Measurements from ENCODE around the gene CDK15. TPM values are rescaled to one million over a fixed set of nuclear protein-coding genes. Genes with fewer than 3 reads are reported as not detected.
"Not testable (repeated sequence)": the region's sequence is repeated elsewhere in the genome, so short reads cannot be mapped to it uniquely, and the experiment has no call there.

CDK15 gene
- total RNA-seq, 6 experiments from 2014 or later, result not detected

DNA sequence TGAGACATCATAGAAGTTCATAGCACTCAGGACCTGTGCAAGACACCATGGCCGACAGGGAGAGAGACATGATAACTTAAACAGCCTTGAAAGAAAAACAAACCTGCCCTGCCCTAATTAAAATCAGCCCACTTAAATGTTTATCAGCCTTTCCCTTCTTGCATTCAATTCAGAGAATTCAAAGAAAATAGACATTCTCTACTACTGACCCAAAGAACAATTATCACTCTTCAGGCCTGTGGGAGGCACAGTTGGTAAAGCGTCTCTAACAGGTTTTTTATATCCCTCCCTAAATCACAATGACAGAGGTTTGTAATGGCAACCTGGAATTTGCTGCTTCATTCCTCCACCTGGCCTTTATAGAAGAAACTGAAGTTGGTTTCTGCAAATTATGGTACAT is 1.7 kb downstream of the CDK15 start:
- intact Hi-C loops (cut with DNase I), result no loop called here
- no peak overlapping the region for H3K4me3 ChIP-seq
- 74% methylated on average over 2 of the region's 2 CpGs for WGBS (ENCODE audit: insufficient coverage, low coverage, low lambda C conversion rate, missing lambda C conversion rate)
- H3K9me3 ChIP-seq, result no peaks in the 10 kb centered on the region
- H3K27ac ChIP-seq, result no peak overlapping the region
- H3K4me1 ChIP-seq, result no peaks in the 10 kb centered on the region
- DNase-seq, result no peak
- H3K27me3 ChIP-seq, result no peaks in the 10 kb centered on the region
- TF ChIP-seq, protein P1, sequence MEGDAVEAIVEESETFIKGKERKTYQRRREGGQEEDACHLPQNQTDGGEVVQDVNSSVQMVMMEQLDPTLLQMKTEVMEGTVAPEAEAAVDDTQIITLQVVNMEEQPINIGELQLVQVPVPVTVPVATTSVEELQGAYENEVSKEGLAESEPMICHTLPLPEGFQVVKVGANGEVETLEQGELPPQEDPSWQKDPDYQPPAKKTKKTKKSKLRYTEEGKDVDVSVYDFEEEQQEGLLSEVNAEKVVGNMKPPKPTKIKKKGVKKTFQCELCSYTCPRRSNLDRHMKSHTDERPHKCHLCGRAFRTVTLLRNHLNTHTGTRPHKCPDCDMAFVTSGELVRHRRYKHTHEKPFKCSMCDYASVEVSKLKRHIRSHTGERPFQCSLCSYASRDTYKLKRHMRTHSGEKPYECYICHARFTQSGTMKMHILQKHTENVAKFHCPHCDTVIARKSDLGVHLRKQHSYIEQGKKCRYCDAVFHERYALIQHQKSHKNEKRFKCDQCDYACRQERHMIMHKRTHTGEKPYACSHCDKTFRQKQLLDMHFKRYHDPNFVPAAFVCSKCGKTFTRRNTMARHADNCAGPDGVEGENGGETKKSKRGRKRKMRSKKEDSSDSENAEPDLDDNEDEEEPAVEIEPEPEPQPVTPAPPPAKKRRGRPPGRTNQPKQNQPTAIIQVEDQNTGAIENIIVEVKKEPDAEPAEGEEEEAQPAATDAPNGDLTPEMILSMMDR (IDR thresholded peaks at IDR 0.05), result no peak
- no peak for TF ChIP-seq POLR2A (IDR thresholded peaks at IDR 0.05)
- no peak for ATAC-seq
- no peaks in the 10 kb centered on the region for H3K36me3 ChIP-seq

DNA sequence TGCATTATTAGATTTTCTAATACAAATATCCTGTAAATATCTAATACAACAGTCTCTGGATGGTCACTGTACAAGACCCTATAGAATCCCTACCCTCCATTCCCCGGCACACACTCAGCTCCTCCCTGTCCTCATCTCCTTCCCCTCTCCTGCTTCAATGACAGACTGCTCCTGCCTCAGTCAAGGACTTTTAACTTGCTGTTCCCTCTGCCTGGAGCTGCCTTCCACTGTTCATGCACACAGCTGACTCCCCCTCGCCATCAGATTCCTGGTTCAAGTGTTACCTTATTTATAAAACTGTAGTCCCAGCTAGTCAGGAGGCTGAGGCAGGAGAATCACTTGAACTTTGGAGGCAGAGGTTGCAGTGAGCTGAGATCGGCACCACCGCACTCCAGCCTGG is 3.3 kb downstream of the CDK15 start:
- Histone ChIP-seq H3K27ac (no peak overlapping the region), H3K4me3 (no peak overlapping the region), H3K27me3 (no peaks in the 10 kb centered on the region), H3K9me3 (no peaks in the 10 kb centered on the region), H3K36me3 (no peaks in the 10 kb centered on the region), H3K4me1 (no peaks in the 10 kb centered on the region)
- ATAC-seq (no peak), DNase-seq (no peak)
- intact Hi-C loops (cut with DNase I), result no loop called here
- 56% methylated on average over 4 of the region's 4 CpGs for WGBS (ENCODE audit: insufficient coverage, low coverage, low lambda C conversion rate, missing lambda C conversion rate)
- no peak for TF ChIP-seq POLR2A (IDR thresholded peaks at IDR 0.05)
- TF ChIP-seq, protein P1 (IDR thresholded peaks at IDR 0.05), result no peak

DNA sequence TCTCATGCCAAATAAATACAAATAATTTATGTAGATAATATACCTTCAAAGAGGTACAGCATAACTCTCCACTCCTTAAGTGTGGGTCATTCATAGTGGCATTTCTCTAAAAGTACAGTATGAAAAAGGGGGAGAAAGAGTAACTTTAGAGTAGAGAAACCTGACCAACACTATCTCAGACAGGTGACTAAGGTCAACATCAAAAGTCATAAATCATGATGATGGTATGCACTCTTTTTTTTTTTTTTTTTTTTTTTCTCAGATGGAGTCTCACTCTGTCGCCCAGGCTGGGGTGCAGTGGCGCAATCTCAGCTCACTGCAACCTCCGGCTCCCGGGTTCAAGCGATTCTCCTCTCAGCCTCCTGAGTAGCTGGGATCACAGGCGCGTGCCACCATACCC is 4.3 kb downstream of the CDK15 start:
- ATAC-seq, H3K9me3 ChIP-seq: not testable (repeated sequence)
- 100% methylated on average over 4 of the region's 7 CpGs for WGBS (ENCODE audit: insufficient coverage, low coverage, low lambda C conversion rate, missing lambda C conversion rate)

DNA sequence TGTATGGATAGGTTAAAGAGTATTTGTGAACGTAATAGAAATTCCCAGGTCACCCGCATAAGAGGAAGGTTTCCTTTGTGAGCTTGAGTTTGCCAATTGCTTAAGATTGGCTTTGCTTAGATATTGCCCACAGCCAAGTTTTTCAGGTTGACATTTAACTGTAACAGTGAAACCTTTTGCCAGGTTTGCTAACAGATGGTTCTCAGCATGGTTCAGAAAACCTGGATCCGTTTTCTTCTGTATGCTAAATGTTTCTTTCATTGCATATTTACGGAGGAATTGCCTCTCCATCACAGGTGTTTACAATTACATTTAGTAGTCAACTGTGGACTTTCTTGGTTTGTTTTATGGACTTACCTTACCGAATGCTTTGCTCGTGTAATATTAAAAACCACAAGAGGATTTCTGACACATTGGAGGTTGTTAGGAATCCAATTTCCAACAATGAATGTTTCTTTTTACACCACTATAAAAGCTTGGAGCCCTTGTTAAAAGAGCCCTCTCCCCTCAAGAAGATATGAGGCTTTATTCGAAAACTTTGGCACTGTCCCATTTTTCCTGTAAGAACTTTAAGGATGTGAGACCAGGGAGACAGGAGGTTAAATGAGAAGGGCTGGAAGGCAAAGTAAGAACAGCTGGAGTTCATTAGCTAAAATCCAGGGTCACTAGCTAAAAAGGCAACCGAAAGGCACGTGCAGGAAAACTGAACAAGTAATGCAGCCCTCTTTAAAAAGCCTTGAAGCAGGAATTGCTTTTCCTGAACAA is 7.8 kb downstream of the CDK15 start:
- H3K4me1 ChIP-seq, result no peaks in the 10 kb centered on the region
- DNase-seq, result no peak
- 61% methylated on average over 9 of the region's 9 CpGs for WGBS (ENCODE audit: insufficient coverage, low coverage, low lambda C conversion rate, missing lambda C conversion rate)
- no peaks in the 10 kb centered on the region for H3K27me3 ChIP-seq
- TF ChIP-seq, protein P1 (IDR thresholded peaks at IDR 0.05), result no peak
- H3K27ac ChIP-seq, result no peak overlapping the region
- H3K9me3 ChIP-seq, result no peaks in the 10 kb centered on the region
- no peak overlapping the region for H3K4me3 ChIP-seq
- intact Hi-C loops (cut with DNase I), result no loop called here
- no peaks in the 10 kb centered on the region for H3K36me3 ChIP-seq
- no peak for ATAC-seq

More for the DNA sequence above, 4.3 kb downstream of the CDK15 start:
- H3K36me3 ChIP-seq; H3K27me3 ChIP-seq; H3K4me1 ChIP-seq; intact Hi-C loops (cut with DNase I); H3K27ac ChIP-seq; DNase-seq; H3K4me3 ChIP-seq: not testable (repeated sequence)

DNA sequence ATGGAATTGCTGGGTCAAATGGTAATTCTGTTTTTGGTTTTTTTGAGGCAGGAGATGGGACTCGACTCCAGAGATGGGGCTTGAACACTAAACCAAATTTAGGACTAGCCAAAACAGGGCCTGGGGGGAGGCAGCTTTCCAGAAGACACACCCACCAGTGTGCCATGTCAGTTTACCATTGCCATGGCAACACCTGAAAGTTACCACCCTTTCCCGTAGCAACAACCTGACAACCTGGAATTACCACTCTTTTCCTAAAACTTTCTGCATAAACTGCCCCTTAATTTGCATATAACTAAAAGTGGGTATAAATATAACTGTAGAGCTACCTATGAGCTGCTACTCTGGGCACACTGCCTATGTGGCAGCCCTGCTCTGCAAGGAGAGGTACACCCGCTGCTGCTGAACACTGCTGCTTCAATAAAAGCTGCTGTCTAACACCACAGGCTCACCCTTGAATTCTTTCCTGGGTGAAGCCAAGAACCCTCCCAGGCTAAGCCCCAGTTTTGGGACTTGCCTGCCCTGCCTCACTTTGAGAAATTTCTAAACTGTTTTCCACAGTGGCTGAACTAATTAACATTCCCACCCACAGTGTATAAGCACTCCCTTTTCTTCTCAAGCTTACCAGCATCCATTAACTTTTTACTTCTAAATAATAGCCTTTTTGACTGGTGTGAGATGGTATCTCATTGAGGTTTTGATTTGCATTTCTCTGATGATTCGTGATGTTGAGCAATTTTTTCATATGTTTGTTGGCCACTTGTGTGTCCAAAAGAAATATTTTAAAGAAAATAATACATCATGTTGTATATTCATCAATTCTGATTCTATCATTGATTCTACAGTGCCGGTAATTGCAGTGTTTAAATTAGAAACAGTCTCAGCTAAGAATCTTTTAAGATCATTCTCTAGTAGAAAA is 10.6 kb downstream of the CDK15 start:
- ATAC-seq (no peak), DNase-seq (no peak)
- Histone ChIP-seq H3K9me3 (no peaks in the 10 kb centered on the region), H3K4me1 (no peaks in the 10 kb centered on the region), H3K4me3 (no peak overlapping the region), H3K27me3 (no peaks in the 10 kb centered on the region), H3K27ac (no peak overlapping the region), H3K36me3 (no peaks in the 10 kb centered on the region)
- TF ChIP-seq, protein P1 (IDR thresholded peaks at IDR 0.05), result no peak
- TF ChIP-seq POLR2A (IDR thresholded peaks at IDR 0.05), result no peak
- 53% methylated on average over 5 of the region's 5 CpGs for WGBS (ENCODE audit: insufficient coverage, low coverage, low lambda C conversion rate, missing lambda C conversion rate)
- intact Hi-C loops (cut with DNase I), result no loop called here

Data from right lobe of liver (tissue), 6 donors.